GM19468 (cell line): ENCODE results near the gene GRM4.

Experiments used
- ATAC-seq: cut with Tn5 transposase; IDR thresholded peaks from one replicate; pipeline ENCODE4 v1.9.1; 2021; ENCODE audit warnings: mild to moderate bottlenecking, moderate library complexity, moderate number of reproducible peaks; ENCODE audit not compliant: unreplicated experiment; ENCODE audit errors: extremely low read depth

The GRM4 gene

DNA sequence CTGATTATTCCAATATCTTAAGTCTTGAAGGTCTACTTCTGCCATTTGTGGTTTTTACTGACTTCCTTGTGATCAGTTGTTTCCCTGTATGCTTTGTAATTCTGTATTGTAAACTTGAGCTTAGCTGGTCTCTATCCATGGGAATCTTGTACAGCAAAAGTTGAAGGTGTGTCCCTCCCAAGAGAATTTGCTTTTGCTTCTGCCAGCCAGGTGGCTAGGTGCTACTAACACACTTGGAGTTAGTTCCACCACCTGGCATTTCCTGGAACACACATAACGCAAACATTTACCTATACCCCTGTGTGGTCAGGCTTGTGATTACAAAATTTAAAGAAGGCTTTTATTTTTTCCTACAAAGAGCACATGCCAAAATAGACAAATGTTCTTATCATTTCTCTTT is 141.2 kb downstream of the GRM4 start:
- no peak for ATAC-seq

GRCh38 chr6:34003962-34004361 is 141.9 kb downstream of the GRM4 start:
- ATAC-seq: no peak

- ATAC-seq: no peak
These were observed 143.9 kb downstream of the GRM4 start for GRCh38 chr6:34001706-34002621.

- ATAC-seq: no peak
These were observed 145.6 kb downstream of the GRM4 start for GRCh38 chr6:34000281-34000680.

- ATAC-seq: no peak
These were observed 146.3 kb downstream of the GRM4 start for GRCh38 chr6:33999567-33999966.

DNA sequence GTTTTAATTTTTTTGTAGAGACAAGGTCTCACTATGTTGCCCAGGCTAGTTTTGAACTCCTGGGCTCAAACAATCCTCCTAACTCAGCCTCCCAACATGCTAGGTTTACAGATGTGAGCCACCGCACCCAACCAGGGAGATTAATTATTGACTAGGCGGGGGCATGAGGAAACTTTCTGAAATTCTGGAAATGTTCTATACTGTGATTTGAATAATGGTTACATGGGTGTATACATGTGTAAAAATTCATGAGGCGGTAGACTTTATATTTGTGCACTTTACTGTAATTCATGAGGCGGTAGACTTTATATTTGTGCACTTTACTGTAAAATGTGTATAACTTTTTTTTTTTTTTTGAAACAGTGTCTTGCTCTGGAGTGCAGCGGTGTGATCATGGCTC is 147.2 kb downstream of the GRM4 start:
- no peak for ATAC-seq

- no peak for ATAC-seq
These were observed 148.6 kb downstream of the GRM4 start for GRCh38 chr6:33997265-33997664.

- no peak for ATAC-seq
These were observed 149.8 kb downstream of the GRM4 start for GRCh38 chr6:33996120-33996475.

DNA sequence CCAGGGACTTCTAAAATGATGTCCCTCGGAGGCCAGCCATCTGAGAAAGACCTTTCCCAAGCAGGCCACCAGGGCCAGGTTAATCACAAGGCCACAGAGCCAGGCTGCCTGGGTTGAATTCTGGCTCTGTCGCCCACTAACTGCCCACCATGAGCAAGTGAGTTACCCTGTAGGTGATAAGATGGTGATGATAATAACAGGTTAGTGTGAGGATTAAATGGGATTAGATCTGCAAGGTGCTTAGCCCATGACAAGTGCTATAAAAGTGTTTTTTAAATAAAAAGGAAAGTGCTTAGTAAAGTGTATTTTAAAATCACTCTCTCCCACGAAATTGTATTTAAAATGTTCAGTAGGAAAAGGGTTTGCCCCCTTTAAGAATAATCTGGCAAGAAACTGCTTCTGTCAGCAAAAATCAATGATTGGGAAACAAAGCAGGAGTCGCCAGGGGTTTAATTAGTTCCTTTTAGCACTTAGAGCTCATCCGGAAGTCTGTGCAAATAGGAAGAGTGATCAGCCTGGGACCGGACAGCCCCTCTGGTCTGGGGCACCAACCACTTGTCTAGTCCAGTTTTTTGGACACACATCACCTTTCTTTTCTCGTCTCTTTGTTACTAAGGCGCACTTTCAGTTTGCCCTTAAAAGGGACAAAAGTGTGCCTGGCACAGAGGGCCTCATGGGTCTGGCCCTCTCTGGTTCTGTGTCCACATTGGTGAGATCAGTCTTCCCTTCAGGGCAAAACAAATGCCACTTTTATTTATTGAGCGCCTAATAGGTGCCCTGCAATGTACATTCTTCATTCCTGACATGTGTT is 150.4 kb downstream of the GRM4 start:
- ATAC-seq: no peak

DNA sequence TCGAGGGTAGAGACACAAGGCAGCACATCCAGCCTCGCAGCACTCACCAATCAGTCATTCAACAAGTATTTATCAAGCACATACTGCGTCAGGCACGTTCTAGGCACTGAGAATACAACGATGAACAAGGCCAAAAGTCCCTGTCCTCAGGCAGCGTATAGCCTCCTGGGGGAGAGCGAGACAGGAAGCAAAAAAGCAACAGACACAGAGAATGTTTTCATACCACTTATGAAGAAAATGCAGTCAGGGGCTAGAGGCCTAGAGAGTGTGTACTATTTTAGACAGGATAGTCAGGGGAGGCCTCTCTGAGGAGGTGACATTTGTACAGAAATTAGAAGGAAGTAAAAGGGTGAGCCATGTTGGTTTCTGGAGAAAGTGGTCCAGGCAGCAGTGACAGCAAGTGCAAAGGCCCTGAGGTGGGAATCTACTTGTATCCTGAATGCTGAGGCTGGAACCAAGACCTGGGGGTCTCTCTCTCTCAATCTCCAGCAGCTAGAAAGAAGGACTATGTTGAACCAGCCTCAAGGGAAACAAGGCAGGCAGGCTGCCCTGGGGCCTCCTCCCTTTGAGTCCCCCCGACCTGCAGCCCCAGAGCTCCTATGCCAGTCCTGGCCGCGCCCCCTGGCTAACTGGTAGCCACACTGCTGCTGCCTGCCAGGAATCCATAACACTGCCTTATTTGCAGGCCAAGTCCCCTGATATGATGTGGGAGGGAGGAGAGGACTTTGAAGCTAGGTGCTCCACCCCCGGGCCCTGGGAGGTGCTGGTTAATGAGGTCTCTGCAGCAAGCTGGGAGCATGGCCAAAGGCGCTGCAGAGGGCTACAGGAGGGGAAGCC is 151.2 kb downstream of the GRM4 start:
- no peak for ATAC-seq

GRCh38 chr6:33993653-33994471 is 152.0 kb downstream of the GRM4 start:
- ATAC-seq: no peak

- ATAC-seq: no peak
These were observed 152.8 kb downstream of the GRM4 start for GRCh38 chr6:33993091-33993490.

- no peak for ATAC-seq
These were observed 153.7 kb downstream of the GRM4 start for GRCh38 chr6:33992191-33992590.

DNA sequence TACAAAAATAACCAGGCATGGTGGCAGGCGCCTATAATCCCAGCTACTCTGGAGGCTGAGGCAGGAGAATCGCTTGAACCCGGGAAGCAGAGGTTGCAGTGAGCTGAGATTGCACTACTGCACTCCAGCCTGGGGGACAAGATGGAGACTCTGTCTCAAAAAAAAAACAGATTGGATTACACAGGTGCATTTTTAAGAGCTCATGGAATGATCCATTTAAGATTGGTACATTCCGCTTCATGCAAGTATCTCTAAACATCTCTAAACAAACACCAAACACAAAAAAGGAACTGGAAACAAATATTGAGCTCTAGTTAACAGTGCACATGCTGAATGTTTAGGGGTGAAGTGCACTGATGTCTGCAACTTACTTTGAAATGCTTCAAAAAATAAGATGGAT is 154.3 kb downstream of the GRM4 start:
- no peak for ATAC-seq

DNA sequence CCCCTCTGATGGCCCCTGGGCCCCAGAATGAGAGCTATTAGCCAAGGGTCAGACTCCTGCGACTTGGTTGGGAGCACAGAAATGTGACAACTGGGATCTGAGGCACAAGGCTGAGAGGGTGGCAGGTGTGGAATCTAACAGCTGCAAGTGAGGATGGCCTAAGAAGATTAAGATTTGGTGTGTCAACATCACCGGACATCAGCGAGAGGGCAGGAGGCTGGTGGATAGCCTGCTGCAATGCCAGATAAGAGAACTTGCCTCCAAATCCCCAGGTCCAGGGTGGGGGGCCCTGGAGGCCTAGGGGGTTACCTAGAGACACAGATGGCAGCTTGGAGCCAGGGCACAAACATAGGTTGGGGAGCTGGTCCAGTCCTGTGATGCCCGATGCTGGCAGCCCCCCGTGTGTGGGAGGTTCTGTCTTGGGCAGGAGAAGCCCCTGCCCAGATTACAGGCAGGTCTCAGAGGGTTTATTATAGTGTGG is 155.8 kb downstream of the GRM4 start:
- no peak for ATAC-seq

DNA sequence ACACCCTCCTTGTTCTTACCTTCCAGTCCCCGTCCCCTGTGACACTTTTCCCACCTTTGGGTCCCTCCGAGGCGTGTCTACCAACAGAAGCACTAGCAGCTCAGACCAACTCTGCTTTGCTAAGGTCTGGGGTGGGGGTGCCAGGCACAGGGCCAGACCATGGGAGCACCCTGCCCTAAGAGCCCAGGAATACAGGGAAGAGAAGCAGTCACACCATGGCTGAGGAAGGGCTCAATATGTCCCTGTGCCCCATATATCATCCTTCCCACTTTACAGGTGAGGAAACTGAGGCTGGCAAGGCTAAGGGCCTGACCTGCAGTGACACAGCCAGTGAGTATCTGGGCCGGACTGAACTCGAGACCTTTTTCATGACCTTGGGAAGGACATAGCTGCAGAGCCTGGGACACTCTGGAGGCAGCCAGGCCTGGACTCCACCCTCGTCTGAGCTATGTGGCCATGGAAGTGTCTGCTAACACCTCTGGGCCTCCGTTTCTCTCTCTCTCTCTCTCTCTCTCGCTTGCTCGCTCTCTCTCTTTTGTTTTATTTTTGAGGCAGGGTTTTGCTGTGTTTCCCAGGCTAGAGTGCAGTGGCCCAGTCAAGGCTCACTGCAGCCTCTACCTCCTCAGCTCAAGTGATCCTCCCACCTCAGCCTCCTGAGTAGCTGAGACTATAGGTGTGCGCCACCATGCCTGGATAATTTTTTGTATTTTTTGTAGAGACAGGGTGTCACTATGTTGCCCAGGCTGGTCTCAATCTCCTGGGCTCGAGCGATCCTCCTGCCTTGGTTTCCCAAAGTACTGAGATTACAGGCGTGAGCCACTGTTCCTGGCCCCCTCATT is 156.7 kb downstream of the GRM4 start:
- no peak for ATAC-seq

- ATAC-seq: no peak
These were observed 157.5 kb downstream of the GRM4 start for GRCh38 chr6:33988121-33989015.

DNA sequence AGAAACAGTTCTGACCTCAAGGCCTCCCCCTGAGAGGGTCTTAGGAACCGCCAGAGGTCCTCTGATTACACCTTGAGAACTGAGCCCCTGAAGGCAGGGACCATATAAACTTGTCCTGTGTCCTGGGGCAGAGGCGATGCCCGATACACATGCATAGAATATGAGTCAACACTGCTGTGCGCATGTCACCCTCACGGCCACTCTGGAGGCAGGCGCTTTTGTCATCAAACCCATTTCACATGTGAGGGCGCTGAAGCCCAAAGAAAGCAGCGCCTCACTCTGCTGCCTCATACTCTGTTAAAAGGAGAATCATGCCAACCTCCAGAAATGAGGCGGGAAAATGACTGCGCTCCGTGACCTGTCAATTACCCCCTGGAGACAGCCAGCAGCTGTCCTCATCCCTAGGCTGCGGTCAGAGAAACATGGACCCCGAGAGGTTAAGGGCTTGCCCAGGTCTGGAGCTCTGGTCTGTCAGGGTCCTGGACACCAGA is 158.3 kb downstream of the GRM4 start:
- no peak for ATAC-seq
